Activated CD8-positive, alpha-beta memory T cell treated with anti-CD3 and anti-CD28 coated beads, Interleukin-2, amount 50 U/mL, for 4 hours (primary cell): ENCODE data around the gene CCDC85C.

Experiments used
- DNase-seq: peaks from one replicate; pipeline ENCODE4 v3.0.0-alpha.2; 2020

The CCDC85C gene

DNA sequence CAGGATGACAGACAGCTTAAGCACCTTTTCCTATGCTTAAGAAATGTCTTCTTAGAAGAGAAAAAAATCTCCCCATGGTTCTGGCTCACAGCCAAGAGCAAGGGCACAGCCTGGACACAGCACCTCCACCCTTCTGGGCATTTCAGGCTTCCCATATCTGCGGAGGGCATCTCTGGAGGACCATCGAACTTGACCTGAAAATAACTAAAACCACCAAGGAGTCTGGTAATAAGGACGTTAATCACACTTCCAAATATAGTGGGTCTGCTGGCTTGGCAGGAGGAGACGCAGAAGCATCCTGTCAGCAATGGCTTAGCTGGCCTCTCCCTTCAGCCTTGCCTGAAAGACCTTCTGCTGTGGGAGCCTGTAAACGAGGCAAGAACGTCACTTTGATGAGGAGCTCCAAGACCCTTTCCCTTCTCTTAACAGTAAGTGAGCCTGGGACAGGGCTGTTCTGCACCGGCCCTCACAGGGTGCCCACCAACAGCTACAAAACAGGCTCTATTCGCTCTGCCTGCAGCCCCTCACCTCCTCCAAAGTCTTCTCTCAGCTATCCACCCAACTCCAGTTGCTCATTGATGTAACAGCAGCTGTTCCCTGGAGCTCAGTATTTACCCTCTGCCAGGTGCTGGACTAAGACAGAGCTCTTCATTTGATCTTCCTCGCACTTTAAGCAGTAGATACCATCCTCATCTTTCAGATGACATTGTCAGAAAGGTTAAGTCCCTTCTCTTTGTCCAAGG, 136.5 kb downstream of the CCDC85C start:
- no peak for DNase-seq

DNA sequence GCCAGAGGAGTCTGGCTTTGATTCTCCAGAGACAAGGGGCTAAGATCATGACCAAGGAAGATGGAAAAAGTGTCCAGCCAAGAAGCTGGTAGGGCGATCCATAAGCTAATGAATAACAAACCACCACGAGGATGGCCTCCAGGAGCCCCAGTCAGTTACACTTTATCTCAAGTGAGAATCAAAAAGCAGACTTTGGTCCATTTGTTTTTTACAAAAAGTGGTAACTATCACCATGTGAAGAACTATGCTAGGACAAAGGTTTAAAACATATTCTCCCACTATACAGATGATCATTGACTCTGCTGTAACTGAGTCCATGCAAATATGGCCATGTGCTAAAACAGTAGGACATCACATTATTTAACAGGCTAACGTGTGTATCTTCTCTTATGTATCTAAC, 137.2 kb downstream of the CCDC85C start:
- no peak for DNase-seq

DNA sequence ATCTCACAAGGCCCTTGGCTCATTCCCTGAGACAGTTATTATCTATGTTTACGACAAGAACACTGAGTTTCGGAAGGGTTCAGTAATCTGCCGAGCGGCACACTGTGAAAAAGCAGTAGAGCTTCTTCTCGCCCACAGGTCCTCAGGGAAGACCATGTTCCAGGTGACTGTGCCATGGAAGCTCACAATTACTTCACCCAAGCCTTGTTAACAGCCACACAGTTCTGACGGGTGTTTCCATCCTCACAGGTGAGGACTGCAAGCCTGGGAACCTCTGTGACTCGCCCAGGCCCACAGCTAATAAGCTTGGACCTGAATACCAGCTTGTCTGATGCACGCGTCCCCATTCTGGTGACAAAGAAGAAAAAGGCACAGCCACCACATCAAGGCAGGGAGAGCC, 138.7 kb downstream of the CCDC85C start:
- no peak for DNase-seq

DNA sequence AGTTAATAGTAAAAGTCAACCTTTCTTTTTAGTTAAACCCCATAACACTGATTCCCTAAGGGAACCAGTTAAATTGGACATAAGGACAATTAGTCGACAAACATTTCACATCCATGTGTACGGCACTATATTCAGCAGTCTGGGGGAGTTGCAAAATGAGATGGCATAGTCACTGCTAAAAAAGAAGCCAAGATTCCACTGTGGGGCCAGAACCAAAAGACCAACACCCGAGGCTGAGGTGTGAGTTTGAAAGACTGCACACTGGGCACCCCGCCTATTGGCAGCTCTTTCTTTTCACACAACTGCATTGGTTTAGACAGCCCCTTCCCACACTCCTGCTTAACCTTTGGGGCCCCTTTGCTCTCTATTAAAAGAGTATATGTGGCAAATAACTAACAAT, 140.0 kb downstream of the CCDC85C start:
- DNase-seq, result no peak

DNA sequence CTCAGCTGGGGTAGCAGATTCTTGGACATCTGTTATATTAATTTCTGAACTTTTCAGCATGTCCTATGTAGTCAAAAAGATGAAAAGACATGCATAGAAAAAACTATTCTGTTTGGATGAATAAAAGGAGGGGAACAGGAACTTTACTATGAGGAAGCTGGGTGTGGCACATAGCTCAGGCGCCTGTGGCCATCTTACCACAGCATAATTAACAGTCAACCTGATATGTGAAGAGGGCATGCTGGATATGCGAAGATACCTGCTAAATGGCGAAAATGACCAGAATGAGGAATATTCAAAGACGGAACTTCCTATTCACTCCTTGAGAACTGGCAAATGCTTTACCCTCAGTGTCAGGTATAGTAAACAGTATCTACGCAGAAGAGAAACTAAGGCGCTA, 141.8 kb downstream of the CCDC85C start:
- DNase-seq, result no peak

DNA sequence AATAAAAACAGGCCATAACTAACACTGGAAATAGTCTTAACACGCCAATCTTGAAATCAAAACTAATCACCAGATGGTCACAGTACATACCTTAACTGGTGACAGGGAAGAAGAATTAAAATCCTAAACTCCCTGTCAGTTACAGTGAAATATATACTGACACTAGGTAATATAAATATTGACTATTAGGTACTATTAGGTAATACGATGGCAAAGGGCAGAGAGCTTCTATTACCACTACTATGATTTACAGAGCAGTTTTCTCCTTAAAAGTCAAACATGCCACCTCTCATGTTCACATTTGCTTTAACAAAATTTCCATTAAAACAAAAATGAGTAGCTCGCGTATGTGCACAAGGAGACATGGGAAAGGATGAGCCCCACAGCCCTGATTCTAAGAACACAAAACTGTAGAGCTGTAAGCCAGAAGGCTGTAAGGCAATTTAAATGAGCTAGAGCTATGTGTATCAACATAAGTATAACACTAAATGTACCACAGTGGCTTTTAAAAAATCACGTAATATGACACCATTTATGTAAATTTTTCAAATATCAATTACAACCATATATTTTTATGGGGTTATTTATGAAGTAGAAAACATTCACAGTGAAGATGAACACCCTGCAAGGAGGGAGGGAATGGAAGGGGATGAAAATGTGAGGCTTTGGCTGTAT, 142.5 kb downstream of the CCDC85C start:
- no peak for DNase-seq

DNA sequence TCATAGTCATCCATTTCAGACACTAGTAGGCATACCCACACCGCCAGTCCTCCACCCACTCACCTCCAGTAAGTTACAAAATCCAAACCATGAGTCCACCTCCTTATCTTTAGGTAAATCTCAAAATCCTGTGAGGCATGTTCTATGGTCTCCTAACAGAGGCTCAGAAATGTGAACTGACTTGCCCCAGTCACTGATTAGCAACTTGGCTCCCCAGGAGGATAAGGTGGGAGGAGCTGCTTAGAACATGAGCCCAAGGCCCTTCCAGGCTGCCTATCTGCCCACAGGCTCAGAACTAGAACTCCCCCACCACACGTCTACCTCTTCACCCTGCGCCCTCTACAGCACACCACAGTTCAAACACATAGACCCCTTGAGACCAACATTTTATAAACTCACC, 143.2 kb downstream of the CCDC85C start:
- DNase-seq, result no peak

DNA sequence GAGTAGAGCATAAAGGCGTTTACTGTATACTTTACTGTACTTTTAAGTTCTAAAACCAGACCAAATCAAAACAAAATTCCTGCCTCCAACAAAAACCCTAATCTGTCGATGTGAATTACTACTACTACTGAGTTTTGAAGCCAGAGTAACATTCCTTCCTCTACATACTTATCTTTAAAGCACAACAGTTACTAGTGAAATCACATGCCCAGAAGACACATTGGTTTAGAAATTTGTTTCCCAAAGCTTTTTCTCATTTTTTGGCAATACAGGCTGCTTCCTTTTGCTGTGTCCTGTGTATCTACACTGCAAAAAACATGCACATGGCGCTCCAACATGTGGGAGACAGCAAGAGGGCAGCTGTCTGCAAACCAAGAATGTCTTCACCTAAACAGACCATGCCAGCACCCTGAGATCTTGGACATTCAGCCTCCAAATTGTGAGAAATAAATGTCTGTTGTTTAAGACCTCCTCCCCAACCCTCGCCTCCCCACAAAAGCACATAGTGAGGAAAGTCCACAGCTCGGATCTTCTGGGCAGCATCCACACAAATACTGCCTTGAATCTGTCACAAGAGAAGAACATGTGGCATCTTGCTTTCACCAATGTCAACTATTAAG, 144.4 kb downstream of the CCDC85C start:
- DNase-seq, result no peak

DNA sequence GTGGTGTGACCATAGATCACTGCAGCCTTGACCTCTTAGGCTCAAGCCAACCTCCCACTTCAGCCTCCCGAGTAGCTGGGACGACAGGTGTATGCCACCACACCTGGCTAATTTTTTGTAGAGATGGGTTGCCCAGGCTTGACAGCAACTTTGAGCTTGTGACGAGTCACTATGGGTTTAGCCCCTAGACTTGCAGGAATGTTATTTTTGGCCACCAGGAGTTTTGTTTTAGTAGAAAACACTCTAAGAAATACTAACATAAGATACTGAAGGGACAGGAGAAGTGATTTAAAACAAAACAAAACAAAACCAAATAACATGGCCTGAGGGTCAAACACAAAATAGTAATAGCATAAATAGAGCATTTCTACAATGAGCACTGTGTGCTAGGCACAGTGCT, 149.8 kb downstream of the CCDC85C start:
- DNase-seq, result no peak

DNA sequence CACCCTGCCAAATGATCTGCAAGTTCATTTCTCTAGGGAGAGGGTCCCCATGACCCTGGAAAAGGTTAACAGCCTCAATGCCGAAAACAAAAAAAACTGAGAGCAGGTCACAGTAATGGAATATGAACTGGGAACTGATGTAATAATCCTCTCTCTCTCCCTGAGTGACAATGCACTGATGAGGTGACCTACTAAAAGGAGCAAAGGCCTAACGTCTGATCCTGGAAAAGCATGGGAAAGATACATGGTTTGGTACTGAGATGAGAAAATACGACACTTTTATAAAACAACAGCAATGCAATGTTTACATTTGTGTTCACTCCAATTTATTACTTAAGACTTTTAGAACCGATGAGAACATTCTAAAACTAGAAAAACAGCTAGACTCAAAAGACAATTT, 151.0 kb downstream of the CCDC85C start:
- no peak for DNase-seq

DNA sequence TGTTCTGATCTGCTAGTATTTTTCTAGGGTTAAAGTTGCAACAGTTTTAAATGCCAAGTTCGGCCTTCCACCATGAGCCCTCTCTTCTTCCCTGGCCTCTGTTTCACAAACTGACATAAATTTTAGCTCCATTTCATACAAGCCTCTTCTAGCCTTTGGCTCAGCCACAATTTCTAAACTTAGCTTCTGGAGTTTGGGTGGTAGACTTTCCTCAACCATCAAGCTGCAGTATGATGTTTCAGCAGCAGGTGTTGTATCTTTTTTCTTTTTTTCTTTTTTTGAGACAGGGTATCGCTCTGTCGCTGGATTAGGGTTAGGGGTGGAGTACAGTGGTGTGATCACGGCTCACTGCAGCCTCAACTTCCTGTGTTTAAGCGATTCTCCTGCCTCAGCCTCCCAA, 152.8 kb downstream of the CCDC85C start:
- no peak for DNase-seq

DNA sequence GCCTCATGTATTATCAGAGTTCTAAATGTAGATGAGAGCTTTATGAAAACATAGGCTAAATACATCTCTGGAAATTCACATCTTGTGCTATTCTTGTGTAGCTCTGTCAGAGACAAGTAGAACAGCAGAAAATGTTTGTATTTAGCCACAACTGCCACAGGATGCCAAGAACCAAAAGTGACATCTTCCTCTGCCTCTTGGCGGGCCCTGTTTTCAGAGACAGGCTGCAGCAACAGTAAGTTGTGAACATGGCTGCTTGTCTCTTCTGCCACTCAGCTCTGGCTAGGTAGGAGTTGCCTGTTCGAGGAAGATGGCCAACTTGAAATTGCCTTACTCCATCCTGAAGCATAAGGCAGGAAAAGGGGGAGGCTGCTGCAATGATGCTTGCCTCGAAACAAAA, 153.7 kb downstream of the CCDC85C start:
- no peak for DNase-seq
